Vagina (tissue), 2 donors: ENCODE data around the gene ZMYND11.

Experiments used
- CTCF ChIP-seq, 3 experiments: fragments of 450-650 bp in 2 of 3; fragments of 200-600 bp in 1 of 3; sonication (generic) in 1 of 3; IDR thresholded peaks; one replicate each; pipeline ENCODE4 v1.5.1; 2017 to 2019; ENCODE audit warnings: antibody characterized with exemption in 3 of 3, mild to moderate bottlenecking in 2 of 3, moderate library complexity in 2 of 3
- POLR2A ChIP-seq, 2 donors: fragments of 450-650 bp; IDR thresholded peaks; one replicate each; pipeline ENCODE4 v1.6.1; 2017; ENCODE audit warnings: antibody characterized with exemption in 2 of 2, mild to moderate bottlenecking in 2 of 2, moderate library complexity in 2 of 2
- POLR2AphosphoS5 ChIP-seq, 2 donors: sonication (generic); formaldehyde crosslinking; IDR thresholded peaks; one replicate each; pipeline ENCODE4 v1.9.0; 2017; ENCODE audit warnings: antibody characterized with exemption in 2 of 2, mild to moderate bottlenecking in 2 of 2, low read depth in 1 of 2; ENCODE audit not compliant: insufficient read depth in 1 of 2

- TF ChIP-seq POLR2A (IDR thresholded peaks at IDR 0.05) (no peak), CTCF (IDR thresholded peaks at IDR 0.05) (no peak), POLR2AphosphoS5 (IDR thresholded peaks at IDR 0.05; ENCODE audit: insufficient read depth in 1 of 2, low read depth in 1 of 2) (no peak)
Measured at GRCh38 chr10:273088-273487, 137.8 kb downstream of the ZMYND11 start.
